T-helper 2 cell treated with Interferon-gamma antibody and Interleukin-4, amounts not matched to agents 100 ng/mL and 5 ng/mL, for 36 hours (primary cell): ENCODE results near the gene PHACTR1. TPM values are rescaled to one million over a fixed set of nuclear protein-coding genes. Genes with fewer than 3 reads are reported as not detected.
"Not testable (repeated sequence)": the region's sequence is repeated elsewhere in the genome, so short reads cannot be mapped to it uniquely, and the experiment has no call there.

Source experiments
- intact Hi-C: fragments of 100-400 bp; cut with micrococcal nuclease; formaldehyde crosslinking; loops from one replicate; pipeline ENCODE4 v1.15.1; 2023
- total RNA-seq: library from RNA; stranded (reverse); gene quantifications from 2 replicates; pipeline ENCODE4 v1.2.3, GENCODE V29; 2022

Gene PHACTR1
- total RNA-seq, 1 donor from 2014 or later: 0.11 TPM

DNA sequence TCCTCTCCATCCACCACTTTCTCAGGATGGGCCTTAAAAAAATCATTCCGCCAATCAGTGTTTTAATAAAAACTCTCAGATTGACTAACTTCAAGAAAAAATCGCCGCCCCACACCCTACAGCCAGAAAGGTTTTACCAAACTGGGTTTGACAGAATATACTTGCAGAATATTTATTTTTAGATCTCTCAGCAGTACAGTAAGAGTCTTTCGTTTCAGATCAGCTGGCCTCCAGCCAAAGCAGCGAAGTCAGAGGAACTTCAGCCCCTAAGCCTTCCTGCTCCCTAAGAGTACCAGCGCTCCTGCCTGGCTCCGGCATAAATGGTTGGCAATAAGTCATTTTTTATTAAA lies 587.1 kb downstream of the PHACTR1 start:
- intact Hi-C loops: loop anchor here (2.0 kb wide), 1 partner anchor 25 kb away; the partner anchor contains the start of gene TBC1D7

DNA sequence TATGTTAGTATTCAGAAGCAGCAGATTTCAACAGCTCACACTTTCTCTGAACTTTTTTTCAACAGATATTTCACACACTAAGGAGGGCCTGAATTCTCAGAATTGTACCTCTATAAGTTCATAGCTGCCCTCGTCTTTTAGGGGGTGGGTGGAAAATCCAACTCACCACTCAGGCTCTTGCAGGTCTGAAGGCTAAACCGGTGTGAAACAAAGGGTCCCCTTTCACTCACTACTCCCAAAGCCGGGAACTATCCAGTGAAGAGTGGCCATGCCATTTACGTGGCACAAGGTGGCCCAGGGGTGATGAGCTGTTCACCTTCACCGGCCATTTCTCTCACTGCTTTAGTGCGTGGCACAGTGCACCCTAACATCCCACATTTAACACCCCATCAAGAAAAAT lies 587.5 kb downstream of the PHACTR1 start:
- intact Hi-C loops: no loop called here

DNA sequence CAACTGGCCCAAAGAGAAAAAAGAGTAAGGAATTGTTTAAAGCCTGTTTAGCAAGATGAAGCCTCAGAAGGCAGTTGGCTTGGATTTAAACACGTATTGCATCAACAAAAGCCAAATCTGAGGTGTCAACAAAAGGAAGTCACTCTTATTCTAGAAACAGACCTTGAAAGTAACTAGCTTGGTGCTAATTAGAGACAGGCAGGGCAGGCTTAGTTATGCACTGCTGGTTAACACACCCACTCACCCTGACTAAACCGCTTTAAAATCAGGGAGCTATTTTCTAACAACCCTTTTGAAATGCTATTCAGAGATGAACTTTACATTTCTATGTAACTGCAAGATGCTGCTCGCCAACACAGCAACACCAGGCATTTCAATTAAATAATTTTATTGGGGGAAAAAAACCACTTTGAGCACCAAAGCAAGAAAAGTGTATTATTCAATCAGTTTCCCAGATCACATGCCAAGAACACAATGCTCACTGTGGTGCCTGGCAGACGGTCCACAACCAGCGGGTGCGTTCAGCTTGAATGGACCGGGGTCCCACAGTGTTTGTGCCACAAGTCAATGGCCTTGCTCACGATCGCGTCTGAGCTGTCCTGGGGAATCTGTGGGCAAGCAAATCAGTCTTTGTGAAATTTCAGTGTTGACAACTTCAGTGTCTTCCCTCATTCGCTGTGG lies 588.2 kb downstream of the PHACTR1 start:
- intact Hi-C loops: no loop called here

DNA sequence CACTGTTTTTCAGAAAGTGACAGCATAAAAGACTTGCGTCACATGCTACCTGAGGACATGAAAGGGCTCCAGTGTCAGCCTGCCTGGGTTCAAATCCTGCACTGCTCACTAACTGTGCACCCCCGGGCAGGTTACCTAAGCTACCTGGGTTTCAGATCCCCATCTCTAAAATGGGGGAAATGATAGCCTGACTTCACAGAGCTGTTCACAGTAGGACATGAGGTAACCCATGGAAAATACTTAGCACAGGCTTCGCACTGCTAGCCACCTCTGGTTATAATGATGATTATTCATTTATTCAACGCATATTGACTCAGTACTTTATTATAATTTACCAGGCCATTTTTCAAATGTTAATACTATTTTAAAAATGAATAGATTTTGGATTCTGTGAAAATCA lies 588.7 kb downstream of the PHACTR1 start:
- intact Hi-C loops: no loop called here

DNA sequence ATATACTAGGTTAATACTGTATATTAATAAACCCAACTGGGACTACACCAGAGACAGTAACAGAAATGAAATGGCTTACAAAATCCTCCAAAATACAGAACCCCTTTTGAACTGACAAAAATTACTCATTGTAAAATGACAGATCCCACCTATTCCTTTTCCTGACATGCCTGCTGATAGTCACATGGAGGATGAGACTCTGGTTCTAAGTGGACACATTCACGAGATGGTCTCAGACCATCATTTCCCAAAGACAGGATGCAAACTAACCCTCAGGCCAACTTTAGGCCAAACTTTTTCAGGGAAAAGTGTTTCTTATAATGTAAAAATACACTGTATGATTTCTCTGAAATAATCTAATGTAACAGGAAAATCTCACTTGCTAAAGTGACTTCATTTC lies 589.2 kb downstream of the PHACTR1 start:
- intact Hi-C loops: no loop called here

DNA sequence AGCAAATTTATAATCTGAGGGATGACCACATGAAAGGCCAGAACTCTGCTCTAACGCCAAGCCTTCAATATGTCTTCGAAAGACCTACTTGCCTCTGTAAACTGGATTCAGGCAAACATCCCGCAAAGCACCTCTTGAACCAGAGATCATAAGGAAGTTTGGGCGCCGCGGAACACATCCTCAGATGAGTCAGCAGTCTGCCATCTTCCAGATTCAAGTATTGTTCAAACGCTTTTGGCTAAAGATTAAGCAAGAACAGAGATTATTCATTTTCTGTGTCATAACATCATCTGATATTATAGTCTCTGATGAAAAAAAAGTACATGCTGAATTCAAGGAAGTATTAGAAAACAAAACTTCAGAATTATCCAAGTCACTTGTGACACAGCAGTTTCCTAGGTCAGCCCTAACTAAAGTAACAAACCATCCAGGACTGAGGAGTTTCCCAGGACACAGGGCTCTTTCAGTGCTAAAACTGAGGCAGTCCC lies 591.0 kb downstream of the PHACTR1 start:
- intact Hi-C loops: no loop called here

GRCh38 chr6:13308332-13308731 lies 591.8 kb downstream of the PHACTR1 start:
- intact Hi-C loops: no loop called here

DNA sequence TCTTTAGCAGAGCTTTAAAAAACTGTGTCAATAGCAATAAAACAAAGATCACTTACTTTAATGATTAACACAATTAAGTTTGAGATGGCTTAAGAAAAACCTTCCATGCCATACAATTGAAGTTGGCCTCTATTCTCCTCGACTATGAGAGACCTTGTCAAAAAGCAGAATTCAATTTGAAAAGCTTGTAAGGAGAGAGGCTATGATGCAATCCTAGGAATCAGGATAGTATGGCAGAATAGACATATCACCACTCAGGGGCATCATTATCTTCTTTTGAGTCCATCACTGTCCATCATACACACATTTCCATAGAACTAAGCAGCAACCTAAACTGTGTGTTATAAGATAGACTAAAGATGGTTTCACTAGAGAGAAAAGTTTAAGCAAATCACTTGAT lies 594.6 kb downstream of the PHACTR1 start:
- intact Hi-C loops: no loop called here

- intact Hi-C loops: no loop called here
Measured at GRCh38 chr6:13314806-13315205, 598.2 kb downstream of the PHACTR1 start.

DNA sequence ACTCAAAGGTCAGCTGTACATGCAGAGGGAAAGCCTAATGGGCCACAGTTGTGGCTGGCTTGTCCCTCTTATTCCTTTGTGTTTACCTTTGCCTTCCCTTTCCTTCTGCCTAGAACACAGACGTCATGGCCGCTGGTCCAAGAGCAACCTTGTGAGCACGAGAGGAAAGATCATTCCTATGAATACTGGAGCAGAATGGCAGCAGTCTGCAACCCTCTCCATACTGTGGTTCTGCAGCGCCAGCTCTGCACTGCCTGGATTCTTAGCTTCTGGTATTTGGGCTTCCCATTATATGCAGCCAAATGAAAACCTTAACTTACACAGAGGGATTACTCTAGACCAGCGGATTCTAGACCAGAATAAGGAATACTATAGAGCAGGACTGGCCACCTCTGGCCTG lies 599.3 kb downstream of the PHACTR1 start:
- intact Hi-C loops: no loop called here

GRCh38 chr6:13318821-13319220 lies 602.3 kb downstream of the PHACTR1 start:
- intact Hi-C loops: no loop called here

GRCh38 chr6:13319891-13320564 lies 603.5 kb downstream of the PHACTR1 start:
- intact Hi-C loops: no loop called here

GRCh38 chr6:13326031-13326586 lies 609.5 kb downstream of the PHACTR1 start:
- intact Hi-C loops: not testable (repeated sequence)

- intact Hi-C loops: loop anchor here (1.0 to 2.0 kb wide), 6 partner anchors 25 to 416 kb away; partner anchors contain the start of genes GFOD1, NOL7 and SIRT5
Measured at GRCh38 chr6:13327691-13328075, 611.1 kb downstream of the PHACTR1 start.

- intact Hi-C loops: loop anchor here (1.0 to 2.0 kb wide), 6 partner anchors 25 to 417 kb away; partner anchors contain the start of genes GFOD1, NOL7 and SIRT5
Measured at GRCh38 chr6:13328076-13328874, 611.7 kb downstream of the PHACTR1 start, which contains the start of gene TBC1D7. TBC1D7 (minus strand) TSS chr6:13328537; CDS start chr6:13326898, 1,639 bp downstream.

- intact Hi-C loops: loop anchor here (1.0 to 2.0 kb wide), 6 partner anchors 26 to 418 kb away; partner anchors contain the start of genes GFOD1, NOL7 and SIRT5
Measured at GRCh38 chr6:13328875-13329183, 612.3 kb downstream of the PHACTR1 start.

DNA sequence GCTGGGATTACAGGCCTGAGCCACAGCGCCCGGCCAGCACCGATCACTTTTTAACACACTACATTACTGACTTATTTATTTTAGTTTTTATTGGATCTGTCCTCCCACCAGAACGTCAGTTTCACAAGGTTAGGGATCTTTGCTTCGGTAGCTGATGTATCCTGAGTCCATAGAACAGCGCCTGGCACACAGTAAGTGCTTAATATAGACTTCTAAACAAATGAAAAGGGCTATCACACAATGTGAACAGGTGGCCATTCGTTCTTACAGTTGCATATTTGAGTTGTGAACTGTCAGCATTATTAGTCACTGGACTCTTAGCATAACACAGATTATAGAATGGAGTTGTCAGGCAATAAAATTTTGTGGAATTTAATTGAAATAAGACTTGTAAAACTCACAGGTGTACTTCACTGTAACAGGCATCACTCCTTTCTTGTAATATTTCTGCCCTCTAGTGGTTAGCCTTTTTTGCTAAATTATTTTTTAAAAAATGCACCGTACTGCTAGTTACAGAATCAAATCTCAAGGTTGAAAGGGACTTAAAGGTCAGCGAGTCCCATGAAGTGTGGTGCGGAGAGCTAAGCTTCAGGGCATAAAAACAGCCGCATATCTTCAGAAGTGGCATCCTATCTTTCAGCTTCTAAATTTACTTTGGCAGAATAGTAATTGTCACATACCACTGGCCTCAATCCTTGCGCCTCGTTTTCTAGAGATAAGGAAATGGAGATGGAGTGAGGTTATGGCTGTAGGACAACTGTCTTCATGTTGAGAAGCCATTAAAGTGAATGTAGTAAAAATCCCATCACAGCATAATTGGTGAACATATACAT lies 615.2 kb downstream of the PHACTR1 start:
- intact Hi-C loops: loop anchor here (2.0 to 10.0 kb wide), 3 partner anchors 421 to 733 kb away; no protein-coding TSS in a partner anchor

DNA sequence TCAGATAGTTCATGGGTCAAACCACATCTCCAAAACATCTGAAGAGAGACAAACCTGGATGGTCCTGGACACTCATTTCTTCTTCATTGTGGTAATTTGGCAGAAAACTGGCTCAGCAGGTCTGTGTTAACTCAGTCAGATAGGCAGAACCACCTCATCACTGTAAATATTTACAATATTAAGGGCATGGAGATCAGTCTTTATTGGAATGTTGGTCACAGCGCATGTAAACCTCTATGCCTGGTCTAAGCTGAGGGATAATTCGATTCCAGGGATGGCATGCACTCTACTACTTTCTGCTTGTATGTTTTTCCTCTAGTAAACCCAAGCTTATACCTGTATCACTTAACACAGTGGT lies 615.8 kb downstream of the PHACTR1 start:
- intact Hi-C loops: loop anchor here (2.0 to 10.0 kb wide), 3 partner anchors 422 to 732 kb away; no protein-coding TSS in a partner anchor

DNA sequence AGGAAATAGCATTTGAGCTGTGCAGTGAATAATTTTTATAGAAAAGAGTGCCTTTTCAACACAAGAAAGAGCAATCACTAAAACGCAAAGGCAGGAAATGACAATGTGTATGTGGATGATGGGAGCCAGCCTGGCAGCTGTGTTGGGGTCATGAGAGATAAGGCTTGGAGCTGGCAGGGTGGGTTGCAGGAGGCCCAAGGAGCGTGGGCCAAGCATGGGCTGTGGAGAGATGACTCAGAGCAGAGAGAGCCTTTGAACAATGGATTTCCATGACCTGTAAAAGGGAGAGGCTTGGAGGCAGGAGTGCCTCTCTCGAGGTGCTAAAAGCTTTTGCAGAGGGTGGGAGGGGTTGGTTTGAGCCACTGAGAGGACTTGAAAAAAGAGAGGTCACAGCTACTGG lies 618.4 kb downstream of the PHACTR1 start:
- intact Hi-C loops: loop anchor here (5.0 to 10.0 kb wide), 3 partner anchors 47 to 730 kb away; no protein-coding TSS in a partner anchor

DNA sequence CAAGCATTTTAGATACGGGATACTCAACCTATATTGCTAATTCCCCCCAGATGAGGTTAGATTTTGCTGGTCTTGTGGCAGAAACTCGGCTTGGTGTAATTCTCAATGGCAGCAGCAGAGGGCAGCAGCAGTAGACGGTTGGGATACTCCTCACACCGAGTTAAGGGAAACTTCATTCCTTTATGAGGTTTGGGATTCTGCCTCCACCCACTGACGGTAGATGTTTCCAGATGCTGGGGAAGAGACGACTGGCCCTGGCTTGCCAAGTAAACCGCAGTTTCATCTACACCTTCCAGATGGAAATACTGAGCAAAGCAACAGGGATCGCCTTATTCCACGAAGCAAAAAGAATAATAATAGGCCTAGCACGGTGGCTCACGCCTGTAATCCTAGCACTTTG lies 620.0 kb downstream of the PHACTR1 start:
- intact Hi-C loops: loop anchor here (1.0 to 10.0 kb wide), 6 partner anchors 19 to 728 kb away; partner anchors contain the start of gene SIRT5
